ENCODE measurements around the gene ADAMTSL3.

DNA sequence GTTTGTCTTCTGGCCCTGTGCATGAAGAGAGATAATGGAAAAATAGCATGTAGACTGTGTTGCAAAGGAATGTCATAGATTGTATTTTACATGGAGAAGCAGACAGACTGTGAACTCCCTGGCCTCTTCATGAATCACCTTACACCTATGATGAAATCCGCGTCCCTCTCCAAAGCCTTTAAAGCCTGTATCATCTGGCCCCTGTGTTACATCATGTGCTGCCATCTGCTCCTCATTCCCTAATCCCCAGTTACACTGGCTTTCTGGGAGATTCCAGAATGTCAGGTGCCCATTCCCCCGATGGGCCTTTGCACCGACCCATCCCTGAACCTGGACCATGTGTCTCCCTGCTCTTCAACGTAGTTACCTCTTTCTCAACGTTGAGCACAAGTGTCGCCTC lies 190.8 kb downstream of the ADAMTSL3 start:
- TF ChIP-seq, protein P1, sequence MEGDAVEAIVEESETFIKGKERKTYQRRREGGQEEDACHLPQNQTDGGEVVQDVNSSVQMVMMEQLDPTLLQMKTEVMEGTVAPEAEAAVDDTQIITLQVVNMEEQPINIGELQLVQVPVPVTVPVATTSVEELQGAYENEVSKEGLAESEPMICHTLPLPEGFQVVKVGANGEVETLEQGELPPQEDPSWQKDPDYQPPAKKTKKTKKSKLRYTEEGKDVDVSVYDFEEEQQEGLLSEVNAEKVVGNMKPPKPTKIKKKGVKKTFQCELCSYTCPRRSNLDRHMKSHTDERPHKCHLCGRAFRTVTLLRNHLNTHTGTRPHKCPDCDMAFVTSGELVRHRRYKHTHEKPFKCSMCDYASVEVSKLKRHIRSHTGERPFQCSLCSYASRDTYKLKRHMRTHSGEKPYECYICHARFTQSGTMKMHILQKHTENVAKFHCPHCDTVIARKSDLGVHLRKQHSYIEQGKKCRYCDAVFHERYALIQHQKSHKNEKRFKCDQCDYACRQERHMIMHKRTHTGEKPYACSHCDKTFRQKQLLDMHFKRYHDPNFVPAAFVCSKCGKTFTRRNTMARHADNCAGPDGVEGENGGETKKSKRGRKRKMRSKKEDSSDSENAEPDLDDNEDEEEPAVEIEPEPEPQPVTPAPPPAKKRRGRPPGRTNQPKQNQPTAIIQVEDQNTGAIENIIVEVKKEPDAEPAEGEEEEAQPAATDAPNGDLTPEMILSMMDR (IDR thresholded peaks at IDR 0.05): no peak
- TF ChIP-seq ZNF263 (CRISPR knock-in tag; IDR thresholded peaks at IDR 0.05; ENCODE audit: low read depth): no peak
- TF ChIP-seq ESRRA (CRISPR knock-in tag; IDR thresholded peaks at IDR 0.05; ENCODE audit: borderline replicate concordance): no peak
- TF ChIP-seq TP53 (CRISPR knock-in tag; IDR thresholded peaks at IDR 0.05): no peak
- no peak for TF ChIP-seq RELA (CRISPR knock-in tag; IDR thresholded peaks at IDR 0.05; ENCODE audit: borderline replicate concordance)
- TF ChIP-seq, protein P2, sequence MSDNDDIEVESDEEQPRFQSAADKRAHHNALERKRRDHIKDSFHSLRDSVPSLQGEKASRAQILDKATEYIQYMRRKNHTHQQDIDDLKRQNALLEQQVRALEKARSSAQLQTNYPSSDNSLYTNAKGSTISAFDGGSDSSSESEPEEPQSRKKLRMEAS (CRISPR knock-in tag; IDR thresholded peaks at IDR 0.05): no peak
- TF ChIP-seq, protein P3, sequence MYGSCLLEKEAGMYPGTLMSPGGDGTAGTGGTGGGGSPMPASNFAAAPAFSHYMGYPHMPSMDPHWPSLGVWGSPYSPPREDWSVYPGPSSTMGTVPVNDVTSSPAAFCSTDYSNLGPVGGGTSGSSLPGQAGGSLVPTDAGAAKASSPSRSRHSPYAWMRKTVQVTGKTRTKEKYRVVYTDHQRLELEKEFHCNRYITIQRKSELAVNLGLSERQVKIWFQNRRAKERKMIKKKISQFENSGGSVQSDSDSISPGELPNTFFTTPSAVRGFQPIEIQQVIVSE (CRISPR knock-in tag; IDR thresholded peaks at IDR 0.05; ENCODE audit: borderline replicate concordance): no peak
- TF ChIP-seq, protein P4, sequence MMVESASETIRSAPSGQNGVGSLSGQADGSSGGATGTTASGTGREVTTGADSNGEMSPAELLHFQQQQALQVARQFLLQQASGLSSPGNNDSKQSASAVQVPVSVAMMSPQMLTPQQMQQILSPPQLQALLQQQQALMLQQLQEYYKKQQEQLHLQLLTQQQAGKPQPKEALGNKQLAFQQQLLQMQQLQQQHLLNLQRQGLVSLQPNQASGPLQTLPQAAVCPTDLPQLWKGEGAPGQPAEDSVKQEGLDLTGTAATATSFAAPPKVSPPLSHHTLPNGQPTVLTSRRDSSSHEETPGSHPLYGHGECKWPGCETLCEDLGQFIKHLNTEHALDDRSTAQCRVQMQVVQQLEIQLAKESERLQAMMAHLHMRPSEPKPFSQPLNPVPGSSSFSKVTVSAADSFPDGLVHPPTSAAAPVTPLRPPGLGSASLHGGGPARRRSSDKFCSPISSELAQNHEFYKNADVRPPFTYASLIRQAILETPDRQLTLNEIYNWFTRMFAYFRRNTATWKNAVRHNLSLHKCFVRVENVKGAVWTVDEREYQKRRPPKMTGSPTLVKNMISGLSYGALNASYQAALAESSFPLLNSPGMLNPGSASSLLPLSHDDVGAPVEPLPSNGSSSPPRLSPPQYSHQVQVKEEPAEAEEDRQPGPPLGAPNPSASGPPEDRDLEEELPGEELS (CRISPR knock-in tag; IDR thresholded peaks at IDR 0.05): no peak
- no peak for TF ChIP-seq KAT7 (CRISPR knock-in tag; IDR thresholded peaks at IDR 0.05; ENCODE audit: borderline replicate concordance)
- TF ChIP-seq ZNF121 (CRISPR knock-in tag; IDR thresholded peaks at IDR 0.05): no peak
- no peak for TF ChIP-seq CREM (CRISPR knock-in tag; IDR thresholded peaks at IDR 0.05)
- TF ChIP-seq, protein P5, sequence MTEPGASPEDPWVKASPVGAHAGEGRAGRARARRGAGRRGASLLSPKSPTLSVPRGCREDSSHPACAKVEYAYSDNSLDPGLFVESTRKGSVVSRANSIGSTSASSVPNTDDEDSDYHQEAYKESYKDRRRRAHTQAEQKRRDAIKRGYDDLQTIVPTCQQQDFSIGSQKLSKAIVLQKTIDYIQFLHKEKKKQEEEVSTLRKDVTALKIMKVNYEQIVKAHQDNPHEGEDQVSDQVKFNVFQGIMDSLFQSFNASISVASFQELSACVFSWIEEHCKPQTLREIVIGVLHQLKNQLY (CRISPR knock-in tag; IDR thresholded peaks at IDR 0.05): no peak
- TF ChIP-seq GRHL2 (CRISPR knock-in tag; IDR thresholded peaks at IDR 0.05; ENCODE audit: insufficient replicate concordance, severe bottlenecking): no peak
